Transverse colon (tissue), 4 donors: ENCODE measurements around the gene ZNF407.

Experiments used
- EP300 ChIP-seq: sonication (generic); formaldehyde crosslinking; IDR thresholded peaks from one replicate; pipeline ENCODE4 v1.6.1; 2017; ENCODE audit warnings: antibody characterized with exemption, low read depth
- POLR2A ChIP-seq: fragments of 450-650 bp; IDR thresholded peaks from one replicate; pipeline ENCODE4 v1.6.1; 2016; ENCODE audit warnings: antibody characterized with exemption, mild to moderate bottlenecking, moderate library complexity
- POLR2AphosphoS5 ChIP-seq, 3 donors: sonication (generic); formaldehyde crosslinking; IDR thresholded peaks; one replicate each; pipeline ENCODE4 v1.6.1; 2016; ENCODE audit warnings: antibody characterized with exemption in 3 of 3
- TF ChIP-seq, protein P1 (sequence below), 5 experiments: fragments of 200-600 bp in 3 of 5; fragments of 450-650 bp in 2 of 5; sonication (generic) in 3 of 5; IDR thresholded peaks; 1 replicate in 2 of 5; 2 replicates in 3 of 5; pipeline ENCODE4 v1.5.1; 2016 to 2017; ENCODE audit warnings: antibody characterized with exemption in 5 of 5, inconsistent platforms in 3 of 5, mild to moderate bottlenecking in 2 of 5, moderate library complexity in 1 of 5

DNA sequence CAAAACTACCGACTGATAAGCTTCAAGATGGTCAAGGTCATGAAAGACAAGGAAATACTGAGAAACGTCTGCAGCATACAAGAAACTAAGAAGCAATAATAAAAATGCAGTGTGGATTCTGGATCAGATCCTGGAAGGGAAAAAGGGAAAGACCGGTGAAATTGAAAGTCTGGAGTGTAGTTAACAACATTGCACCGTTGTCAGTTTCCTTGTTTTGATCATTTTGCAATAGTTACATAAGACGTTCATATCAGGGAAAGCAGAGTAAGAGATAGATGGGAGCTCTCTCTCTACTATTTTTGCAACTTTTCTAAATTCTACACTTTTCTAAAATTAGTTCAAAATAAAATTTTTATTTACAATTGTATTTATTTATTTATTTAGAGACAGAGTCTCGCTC is 15.0 kb upstream of the ZNF407 start:
- no peak for TF ChIP-seq POLR2A
- TF ChIP-seq, protein P1, sequence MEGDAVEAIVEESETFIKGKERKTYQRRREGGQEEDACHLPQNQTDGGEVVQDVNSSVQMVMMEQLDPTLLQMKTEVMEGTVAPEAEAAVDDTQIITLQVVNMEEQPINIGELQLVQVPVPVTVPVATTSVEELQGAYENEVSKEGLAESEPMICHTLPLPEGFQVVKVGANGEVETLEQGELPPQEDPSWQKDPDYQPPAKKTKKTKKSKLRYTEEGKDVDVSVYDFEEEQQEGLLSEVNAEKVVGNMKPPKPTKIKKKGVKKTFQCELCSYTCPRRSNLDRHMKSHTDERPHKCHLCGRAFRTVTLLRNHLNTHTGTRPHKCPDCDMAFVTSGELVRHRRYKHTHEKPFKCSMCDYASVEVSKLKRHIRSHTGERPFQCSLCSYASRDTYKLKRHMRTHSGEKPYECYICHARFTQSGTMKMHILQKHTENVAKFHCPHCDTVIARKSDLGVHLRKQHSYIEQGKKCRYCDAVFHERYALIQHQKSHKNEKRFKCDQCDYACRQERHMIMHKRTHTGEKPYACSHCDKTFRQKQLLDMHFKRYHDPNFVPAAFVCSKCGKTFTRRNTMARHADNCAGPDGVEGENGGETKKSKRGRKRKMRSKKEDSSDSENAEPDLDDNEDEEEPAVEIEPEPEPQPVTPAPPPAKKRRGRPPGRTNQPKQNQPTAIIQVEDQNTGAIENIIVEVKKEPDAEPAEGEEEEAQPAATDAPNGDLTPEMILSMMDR (IDR thresholded peaks at IDR 0.05): no peak
- no peak for TF ChIP-seq EP300
- TF ChIP-seq POLR2AphosphoS5 (IDR thresholded peaks at IDR 0.05): no peak
